Adrenal gland (tissue), 5 donors: Measurements from ENCODE around the gene NFATC3.

Experiments used
- CTCF ChIP-seq, 6 experiments: fragments of 450-650 bp in 4 of 6; fragments of 200-600 bp in 2 of 6; sonication (generic) in 1 of 6; IDR thresholded peaks; 1 replicate in 5 of 6; 2 replicates in 1 of 6; pipeline versions ENCODE4 v1.5.1 to v1.8.0; 2016 to 2021; ENCODE audit warnings: antibody characterized with exemption in 6 of 6, mild to moderate bottlenecking in 2 of 6, moderate library complexity in 1 of 6
- POLR2A ChIP-seq, 2 donors: fragments of 450-650 bp; IDR thresholded peaks; one replicate each; pipeline ENCODE4 v1.6.1; 2017; ENCODE audit warnings: antibody characterized with exemption in 2 of 2, mild to moderate bottlenecking in 2 of 2, moderate library complexity in 1 of 2
- donor health status: DM: no; HTN: no; CAD: no.

GRCh38 chr16:68247400-68247799 lies 162.2 kb downstream of the NFATC3 start:
- no peak for TF ChIP-seq CTCF (IDR thresholded peaks at IDR 0.05)
- TF ChIP-seq POLR2A (IDR thresholded peaks at IDR 0.05) = no peak
